SK-N-SH (cell line): ENCODE measurements around the gene MYCBPAP. TPM values are rescaled to one million over a fixed set of nuclear protein-coding genes. Genes with fewer than 3 reads are reported as not detected.

ENCODE experiments used
- CTCF ChIA-PET: fragments of 300-600, 350-600 bp; formaldehyde crosslinking; extraction: SDS; loops from one replicate; lab custom pipeline; 2021; lab: Yijun Ruan, JAX
- POLR2A ChIA-PET: fragments of 350-600 bp; sonication (Branson Sonifier 250); formaldehyde crosslinking; extraction: SDS; loops from one replicate; lab custom pipeline; 2020; ENCODE audit warnings: antibody characterized with exemption, inconsistent platforms; lab: Yijun Ruan, JAX
- DNase-seq: peaks from one replicate; pipeline ENCODE4 v3.0.0; 2012
- H2AFZ ChIP-seq: fragments of 200-600 bp; sonication (generic); 2 replicates; pipeline ENCODE4 v1.8.1; 2016; ENCODE audit warnings: antibody characterized with exemption, mild to moderate bottlenecking, low read depth
- H3F3A ChIP-seq: fragments of 200-600 bp; sonication (generic); replicated peaks from 2 replicates; pipeline ENCODE3; 2016; ENCODE audit warnings: antibody characterized with exemption, mild to moderate bottlenecking; ENCODE audit not compliant: insufficient read depth
- H3K27ac ChIP-seq, 2 experiments: fragments of 200-500 bp in 1 of 2; fragments of 200-600 bp in 1 of 2; sonication (Bioruptor generic) in 1 of 2; sonication (generic), shearing (Covaris generic) in 1 of 2; 2 replicates each; pipeline versions ENCODE4 v1.5.1 to v1.6.1; 2014 to 2016; ENCODE audit warnings: low read depth in 2 of 2, inconsistent platforms in 1 of 2, low read length in 1 of 2, mild to moderate bottlenecking in 1 of 2, mixed read lengths in 1 of 2
- H3K27me3 ChIP-seq: fragments of 200-600 bp; sonication (generic), shearing (Covaris generic); 2 replicates; pipeline ENCODE4 v1.6.1; 2016; ENCODE audit warnings: mixed run types; ENCODE audit not compliant: insufficient read depth
- H3K36me3 ChIP-seq, 2 experiments: fragments of 200-500 bp in 1 of 2; fragments of 200-600 bp in 1 of 2; sonication (Bioruptor generic) in 1 of 2; sonication (generic) in 1 of 2; replicated peaks in 1 of 2; 2 replicates each; pipeline versions ENCODE3 to v1.5.1; 2014 to 2016; ENCODE audit warnings: low read length in 1 of 2, mild to moderate bottlenecking in 1 of 2; ENCODE audit not compliant: insufficient read depth in 2 of 2, control insufficient read depth in 1 of 2
- H3K4me1 ChIP-seq, 2 experiments: fragments of 200-500 bp in 1 of 2; fragments of 200-600 bp in 1 of 2; sonication (Bioruptor generic) in 1 of 2; sonication (generic), shearing (Covaris generic) in 1 of 2; 2 replicates each; pipeline versions ENCODE4 v1.5.1 to v1.6.1; 2014 to 2016; ENCODE audit warnings: low read depth in 1 of 2, low read length in 1 of 2, mixed run types in 1 of 2; ENCODE audit not compliant: insufficient read depth in 2 of 2, control insufficient read depth in 1 of 2
- H3K4me2 ChIP-seq: fragments of 200-600 bp; sonication (generic), shearing (Covaris generic); 2 replicates; pipeline ENCODE4 v1.6.1; 2017; ENCODE audit warnings: mixed run types
- H3K4me3 ChIP-seq, 2 experiments: fragments of 200-500 bp in 1 of 2; fragments of 200-600 bp in 1 of 2; sonication (Bioruptor generic) in 1 of 2; sonication (generic), shearing (Covaris generic) in 1 of 2; 2 replicates each; pipeline versions ENCODE4 v1.5.1 to v1.8.1; 2014 to 2016; ENCODE audit warnings: low read depth in 2 of 2, inconsistent platforms in 1 of 2, low read length in 1 of 2, mild to moderate bottlenecking in 1 of 2, mixed read lengths in 1 of 2, moderate library complexity in 1 of 2
- H3K79me2 ChIP-seq: fragments of 200-600 bp; sonication (generic); 2 replicates; pipeline ENCODE4 v1.8.1; 2017; ENCODE audit warnings: mild to moderate bottlenecking; ENCODE audit not compliant: insufficient read depth
- H3K9ac ChIP-seq: fragments of 200-600 bp; sonication (generic); 2 replicates; pipeline ENCODE4 v1.6.1; 2017; ENCODE audit warnings: mixed run types
- H3K9me2 ChIP-seq: fragments of 200-600 bp; sonication (generic); 2 replicates; pipeline ENCODE4 v1.6.1; 2017; ENCODE audit warnings: mixed run types
- H3K9me3 ChIP-seq: fragments of 200-600 bp; sonication (generic); 2 replicates; pipeline ENCODE4 v1.6.1; 2017; ENCODE audit warnings: mixed run types, mild to moderate bottlenecking, moderate library complexity
- H4K20me1 ChIP-seq: fragments of 200-600 bp; sonication (generic); 2 replicates; pipeline ENCODE4 v1.6.1; 2017; ENCODE audit warnings: mild to moderate bottlenecking, mixed run types; ENCODE audit not compliant: insufficient read depth
- CHD2 ChIP-seq: fragments of 150-350 bp; IDR thresholded peaks from 2 replicates; pipeline ENCODE4 v1.6.1; 2018; ENCODE audit warnings: low read length; ENCODE audit not compliant: partially characterized antibody
- EP300 ChIP-seq, 2 experiments: IDR thresholded peaks; 2 replicates each; pipeline versions ENCODE4 v1.4.0 to v1.6.1; 2012; ENCODE audit warnings: borderline replicate concordance in 1 of 2, low read depth in 1 of 2, low read length in 1 of 2
- FOSL2 ChIP-seq: IDR thresholded peaks from 2 replicates; pipeline ENCODE4 v1.4.0; 2012; ENCODE audit warnings: low read depth, mild to moderate bottlenecking, moderate library complexity, borderline replicate concordance
- GABPA ChIP-seq: IDR thresholded peaks from 2 replicates; pipeline ENCODE4 v1.4.0; 2012; ENCODE audit warnings: low read depth, mild to moderate bottlenecking
- MAX ChIP-seq: IDR thresholded peaks from 2 replicates; pipeline ENCODE4 v1.4.0; 2012; ENCODE audit warnings: low read depth
- MEF2A ChIP-seq: IDR thresholded peaks from 2 replicates; pipeline ENCODE4 v1.4.0; 2012; ENCODE audit warnings: low read depth, borderline replicate concordance
- NRF1 ChIP-seq: IDR thresholded peaks from 2 replicates; pipeline ENCODE4 v1.6.1; 2012; ENCODE audit warnings: low read depth, mild to moderate bottlenecking, low read length
- PBX3 ChIP-seq: IDR thresholded peaks from 2 replicates; pipeline ENCODE4; 2012
- POLR2AphosphoS5 ChIP-seq: IDR thresholded peaks from 2 replicates; pipeline ENCODE4 v1.6.1; 2012; ENCODE audit warnings: low read depth, low read length
- RAD21 ChIP-seq: IDR thresholded peaks from 2 replicates; pipeline ENCODE4 v1.6.1; 2012; ENCODE audit warnings: mild to moderate bottlenecking, low read length
- RCOR1 ChIP-seq: fragments of 150-350 bp; IDR thresholded peaks from 2 replicates; pipeline ENCODE4 v1.6.1; 2017; ENCODE audit warnings: antibody characterized with exemption, low read length
- REST ChIP-seq: IDR thresholded peaks from 2 replicates; pipeline ENCODE4 v1.6.1; 2012; ENCODE audit warnings: mild to moderate bottlenecking, low read depth, low read length, moderate library complexity
- SIN3A ChIP-seq: IDR thresholded peaks from 2 replicates; pipeline ENCODE4 v1.6.1; 2012; ENCODE audit warnings: low read depth, mild to moderate bottlenecking, low read length, moderate library complexity, borderline replicate concordance
- TAF1 ChIP-seq: IDR thresholded peaks from 2 replicates; pipeline ENCODE4 v1.6.1; 2012; ENCODE audit warnings: low read depth, mild to moderate bottlenecking, low read length, moderate library complexity, borderline replicate concordance
- TEAD4 ChIP-seq: IDR thresholded peaks from 2 replicates; pipeline ENCODE4 v1.4.0; 2012; ENCODE audit warnings: mild to moderate bottlenecking, borderline replicate concordance; ENCODE audit not compliant: insufficient read depth
- ZBTB33 ChIP-seq: IDR thresholded peaks from 2 replicates; pipeline ENCODE4 v1.4.0; 2012; ENCODE audit warnings: low read depth, borderline replicate concordance
- WGBS: methylation state at CpG from one replicate; pipeline ENCODE4 v1.1.6; 2017; ENCODE audit warnings: low lambda C conversion rate; 5-methylcytosine and 5-hydroxymethylcytosine counted together
- polyA plus RNA-seq, 3 experiments: library from polyadenylated mRNA; depleted of rRNA; stranded (reverse); fragments of >200 nt; gene quantifications; 2 replicates each; pipeline ENCODE4 v1.2.3, GENCODE V29; 2012

MYCBPAP gene
- polyA plus RNA-seq, 1 of the 3 experiments (the other 2 are of a cell fraction), result 2.4 TPM

- no peak for TF ChIP-seq SIN3A
- no peak for TF ChIP-seq ZBTB33
- no peak for TF ChIP-seq POLR2AphosphoS5
- no peak for TF ChIP-seq MEF2A
- TF ChIP-seq MAX, result no peak
- no peak for TF ChIP-seq FOSL2
- no peak for TF ChIP-seq PBX3
- no peak for TF ChIP-seq REST
- ChIA-PET POLR2A (no interaction called here), CTCF (interaction anchor here (0.9 to 4.7 kb wide), 5 partner anchors 16 to 124 kb away, joined by 3 to 27 read pairs (median 3); no protein-coding TSS in a partner anchor)
- H3K79me2 ChIP-seq, result no peaks in the 10 kb centered on the region
- H3K9me2 ChIP-seq, result no peaks in the 10 kb centered on the region
- no peak overlapping the region for H3K4me3 ChIP-seq
- no peaks in the 10 kb centered on the region; the same call in 1 of the 2 replicates for H3K27me3 ChIP-seq
- peaks cover 0 to 32% of the 10 kb centered on the region in 2 experiments; a peak in 1 of 4 replicates for H3K4me1 ChIP-seq
- no peak overlapping the region for H2AFZ ChIP-seq
- no peak for DNase-seq
- H3F3A ChIP-seq, result peaks cover 4% of the 10 kb centered on the region
- no peak overlapping the region for H3K4me2 ChIP-seq
- no peak overlapping the region for H3K27ac ChIP-seq
- H3K9ac ChIP-seq, result no peak overlapping the region
- WGBS, result 91% methylated on average over 16 of the region's 19 CpGs
- no peaks in the 10 kb centered on the region for H4K20me1 ChIP-seq
- no peaks in the 10 kb centered on the region for H3K9me3 ChIP-seq
- H3K36me3 ChIP-seq, result no peaks in the 10 kb centered on the region
Measured at GRCh38 chr17:50571681-50572080, 63.4 kb downstream of the MYCBPAP start.

- POLR2A ChIA-PET, result no interaction called here
- Histone ChIP-seq H3K4me2 (no peak overlapping the region), H3K9ac (no peak overlapping the region), H2AFZ (no peak overlapping the region), H3K79me2 (no peaks in the 10 kb centered on the region), H3K9me3 (no peaks in the 10 kb centered on the region), H3F3A (peaks cover 4% of the 10 kb centered on the region), H3K27ac (no peak overlapping the region), H3K4me1 (peaks cover 0 to 27% of the 10 kb centered on the region in 2 experiments; a peak in 1 of 4 replicates), H3K9me2 (no peaks in the 10 kb centered on the region), H4K20me1 (no peaks in the 10 kb centered on the region), H3K4me3 (no peak overlapping the region), H3K27me3 (no peaks in the 10 kb centered on the region), H3K36me3 (no peaks in the 10 kb centered on the region)
- CTCF ChIA-PET, result interaction anchor here (0.7 to 2.9 kb wide), 5 partner anchors 10 to 211 kb away, joined by 3 to 10 read pairs (median 4); no protein-coding TSS in a partner anchor
- no peak for DNase-seq
- 96% methylated on average over 17 of the region's 20 CpGs for WGBS
- TF ChIP-seq NRF1 (no peak), TAF1 (no peak), EP300 (IDR thresholded peaks at IDR 0.05; ENCODE audit: borderline replicate concordance in 1 of 2, low read depth in 1 of 2, low read length in 1 of 2) (no peak), REST (no peak), RAD21 (no peak), GABPA (no peak), RCOR1 (no peak), FOSL2 (no peak), CHD2 (no peak), TEAD4 (no peak)
Measured at GRCh38 chr17:50572541-50572940, 64.3 kb downstream of the MYCBPAP start.
